Measurements from ENCODE around the gene ABHD17A. TPM values are rescaled to one million over a fixed set of nuclear protein-coding genes. Genes with fewer than 3 reads are reported as not detected.

The ABHD17A gene
- total RNA-seq, 1 donor from 2014 or later, result 61.1 TPM

DNA sequence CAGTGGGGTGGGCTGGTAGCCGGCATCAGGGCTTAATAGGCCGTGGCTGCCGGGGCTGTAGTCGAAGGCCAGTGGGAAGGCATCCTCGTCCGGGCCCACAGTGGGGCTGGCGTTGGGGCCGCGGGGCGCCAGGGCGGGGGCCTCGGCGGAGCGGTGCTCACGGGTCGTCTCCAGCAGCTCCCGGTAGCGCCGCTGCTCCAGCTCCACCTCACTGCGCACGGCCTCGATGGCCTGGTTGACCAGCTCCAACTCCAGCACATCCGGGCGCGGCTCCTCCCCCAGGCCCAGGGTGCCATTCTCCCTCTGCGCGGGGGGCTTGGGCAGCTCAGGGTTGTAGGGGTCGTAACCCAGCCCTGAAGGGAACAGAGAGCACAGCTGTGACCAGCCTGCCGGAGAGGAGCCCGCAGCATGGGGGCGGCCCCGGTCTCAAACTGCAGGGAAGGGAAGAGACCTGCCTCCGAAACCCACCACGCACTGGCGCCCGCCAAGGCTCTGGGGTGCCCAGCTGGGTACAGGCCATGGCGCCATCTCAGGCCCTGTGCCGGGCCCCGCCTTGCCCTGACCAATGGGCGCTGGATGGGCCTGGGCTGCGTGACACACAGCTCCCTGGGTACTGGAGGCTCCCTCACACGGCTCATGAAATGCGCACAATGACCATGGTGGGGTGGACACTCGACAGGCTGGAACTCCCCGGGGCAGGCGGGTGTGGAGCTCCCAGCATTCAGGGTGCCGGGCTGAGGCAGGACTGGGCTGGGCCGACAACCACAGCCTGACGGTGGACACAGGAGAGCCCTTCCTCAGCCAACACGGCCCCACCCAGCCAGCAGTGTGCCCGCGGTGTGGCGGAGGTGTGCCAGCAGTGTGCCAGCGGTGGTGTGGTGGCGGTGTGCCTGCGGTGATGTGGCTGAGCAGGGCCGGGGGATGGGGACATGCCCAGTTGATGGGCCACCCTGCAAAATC, 56.7 kb downstream of the ABHD17A start:
- DNase-seq (ENCODE audit: low spot score), result no peak
- intact Hi-C loops (cut with DNase I), result no loop called here

DNA sequence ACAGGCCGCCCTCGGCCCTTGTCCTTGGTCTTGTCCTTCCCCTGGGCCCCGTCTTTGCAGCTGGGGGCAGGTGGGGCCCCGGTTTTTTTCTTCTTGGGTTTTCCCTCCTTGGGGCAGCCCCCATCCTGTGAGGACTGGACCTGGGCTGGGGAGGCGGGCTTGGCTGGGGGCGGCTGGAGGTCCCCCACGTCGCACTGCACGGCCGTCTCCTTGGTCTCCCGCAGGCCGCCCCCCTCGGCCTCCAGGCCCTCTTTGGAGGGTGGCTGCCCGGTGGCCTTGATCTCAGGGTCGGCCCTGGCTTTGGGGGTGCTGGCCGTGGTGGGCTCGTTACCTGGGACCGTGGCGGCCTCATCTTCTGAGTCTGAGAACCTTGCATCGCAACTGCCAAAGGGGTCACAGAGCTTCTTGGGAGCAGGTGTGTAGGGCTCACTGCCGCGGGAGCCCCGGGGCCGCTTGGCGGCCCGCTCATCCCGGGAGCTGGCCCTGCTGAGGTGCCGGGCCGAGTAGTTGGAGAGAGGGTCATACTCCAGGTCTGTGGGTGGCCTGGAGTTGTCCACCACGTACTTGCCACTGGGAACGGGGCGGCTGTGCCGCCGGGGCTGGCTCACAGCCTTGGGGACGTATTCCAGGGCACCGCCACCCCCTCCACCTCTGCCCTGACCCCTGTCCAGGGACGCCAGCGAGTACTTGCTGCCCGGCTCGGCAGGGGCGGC, 57.6 kb downstream of the ABHD17A start:
- intact Hi-C loops (cut with DNase I), result no loop called here
- no peak for DNase-seq (ENCODE audit: low spot score)

Other genes starting within 250 kb of the ABHD17A start
- 27.7 TPM for gene TCF3, start 232.9 kb downstream of the ABHD17A start, total RNA-seq
- not detected for gene ONECUT3, start 132.0 kb downstream of the ABHD17A start, total RNA-seq
- 0.78 TPM for gene ATP8B3, start 73.2 kb downstream of the ABHD17A start, total RNA-seq
- 16.7 TPM for gene REXO1, start 37.0 kb downstream of the ABHD17A start, total RNA-seq
- gene KLF16, start 21.9 kb downstream of the ABHD17A start, total RNA-seq, result 14.1 TPM
- 2.1 TPM for gene ADAT3, start 19.9 kb upstream of the ABHD17A start, total RNA-seq
- gene SCAMP4, start 19.9 kb upstream of the ABHD17A start, total RNA-seq, result 14.9 TPM
- 31.4 TPM for gene CSNK1G2, start 55.7 kb upstream of the ABHD17A start, total RNA-seq
- 60.5 TPM for gene BTBD2, start 130.2 kb upstream of the ABHD17A start, total RNA-seq
- gene MKNK2, start 165.7 kb upstream of the ABHD17A start, total RNA-seq, result 122 TPM
- gene MOB3A, start 210.8 kb upstream of the ABHD17A start, total RNA-seq, result 17.0 TPM
- gene IZUMO4, start 211.4 kb upstream of the ABHD17A start, total RNA-seq, result 4.3 TPM

Data from cardiac septum (tissue), 1 donor.